Colonic mucosa (tissue), 4 donors: ENCODE data around the gene TSPAN9. TPM values are rescaled to one million over a fixed set of nuclear protein-coding genes. Genes with fewer than 3 reads are reported as not detected.

Source experiments
- DNase-seq: peaks from one replicate; pipeline ENCODE4 v3.0.0-alpha.2; 2020
- H3K27ac ChIP-seq: fragments of 200-600 bp; one replicate; pipeline ENCODE4 v1.8.0; 2021
- H3K27me3 ChIP-seq: fragments of 200-600 bp; one replicate; pipeline ENCODE4 v1.8.0; 2021
- H3K36me3 ChIP-seq: fragments of 200-600 bp; one replicate; pipeline ENCODE4 v1.8.0; 2021
- H3K4me1 ChIP-seq: fragments of 200-600 bp; one replicate; pipeline ENCODE4 v1.8.0; 2021; ENCODE audit warnings: mild to moderate bottlenecking
- H3K4me3 ChIP-seq: fragments of 200-600 bp; one replicate; pipeline ENCODE4 v1.8.0; 2021
- H3K9ac ChIP-seq, 2 donors: one replicate each; pipeline ENCODE4 v1.7.0; 2013; ENCODE audit warnings: control low read depth in 2 of 2, low read depth in 2 of 2, low read length in 2 of 2
- H3K9me3 ChIP-seq: fragments of 200-600 bp; one replicate; pipeline ENCODE4 v1.8.0; 2021
- CTCF ChIP-seq: fragments of 200-600 bp; IDR thresholded peaks from one replicate; pipeline ENCODE4 v1.8.0; 2022; ENCODE audit warnings: antibody characterized with exemption, mild to moderate bottlenecking
- intact Hi-C: fragments of 100-400 bp; cut with DNase I; formaldehyde crosslinking; loops from one replicate; pipeline ENCODE4 v1.14.1; 2022
- total RNA-seq, 2 donors: library from RNA; stranded (reverse); fragmentation: NEBNext Ultra II Directional in 1 of 2; extraction: Animal tissue kit (Norgen Biotek cat#: 25700) in 1 of 2; gene quantifications; one replicate each; pipeline ENCODE4 v1.2.1, GENCODE V29; 2021
- donor health status: healthy.
- donor health status: DM: no; HTN: no; CAD: no.
- donor health status: DM: no; HTN: no; CAD: no.

The TSPAN9 gene
- total RNA-seq, 2 donors from 2014 or later, result 4.7 to 9.9 TPM

GRCh38 chr12:3178671-3179313 lies 101.6 kb downstream of the TSPAN9 start:
- TF ChIP-seq CTCF, result no peak
- intact Hi-C loops, result no loop called here

GRCh38 chr12:3179731-3180130 lies 102.6 kb downstream of the TSPAN9 start:
- Histone ChIP-seq H3K4me1 (no peaks in the 10 kb centered on the region), H3K4me3 (no peak overlapping the region), H3K9me3 (no peaks in the 10 kb centered on the region), H3K9ac (no peak overlapping the region), H3K36me3 (no peaks in the 10 kb centered on the region), H3K27me3 (no peaks in the 10 kb centered on the region), H3K27ac (no peak overlapping the region)
- intact Hi-C loops, result no loop called here
- TF ChIP-seq CTCF, result no peak
- no peak for DNase-seq

More at GRCh38 chr12:3178671-3179313, 101.6 kb downstream of the TSPAN9 start:
- no peak for DNase-seq
- no peak overlapping the region for H3K4me3 ChIP-seq
- H3K9ac ChIP-seq, result no peak overlapping the region
- no peaks in the 10 kb centered on the region for H3K4me1 ChIP-seq
- H3K27me3 ChIP-seq, result no peaks in the 10 kb centered on the region
- no peaks in the 10 kb centered on the region for H3K36me3 ChIP-seq
- H3K9me3 ChIP-seq, result no peaks in the 10 kb centered on the region
- H3K27ac ChIP-seq, result no peak overlapping the region

- Histone ChIP-seq H3K27ac (no peak overlapping the region), H3K36me3 (no peaks in the 10 kb centered on the region), H3K4me1 (no peaks in the 10 kb centered on the region), H3K9me3 (no peaks in the 10 kb centered on the region), H3K27me3 (no peaks in the 10 kb centered on the region), H3K4me3 (no peak overlapping the region), H3K9ac (no peak overlapping the region)
- intact Hi-C loops, result no loop called here
- no peak for TF ChIP-seq CTCF
- DNase-seq, result no peak
These were observed 105.2 kb downstream of the TSPAN9 start for GRCh38 chr12:3182426-3182825.

- Histone ChIP-seq H3K9ac (no peak overlapping the region), H3K9me3 (no peaks in the 10 kb centered on the region), H3K4me3 (no peak overlapping the region), H3K27me3 (no peaks in the 10 kb centered on the region), H3K4me1 (no peaks in the 10 kb centered on the region), H3K27ac (no peak overlapping the region), H3K36me3 (no peaks in the 10 kb centered on the region)
- intact Hi-C loops, result no loop called here
- TF ChIP-seq CTCF, result no peak
- no peak for DNase-seq
These were observed 107.3 kb downstream of the TSPAN9 start for GRCh38 chr12:3184485-3184884.

GRCh38 chr12:3185260-3185870 lies 108.2 kb downstream of the TSPAN9 start:
- no peaks in the 10 kb centered on the region for H3K27me3 ChIP-seq
- intact Hi-C loops, result no loop called here
- H3K27ac ChIP-seq, result no peak overlapping the region
- H3K4me1 ChIP-seq, result no peaks in the 10 kb centered on the region
- no peaks in the 10 kb centered on the region for H3K9me3 ChIP-seq
- DNase-seq, result no peak
- TF ChIP-seq CTCF, result no peak
- no peak overlapping the region for H3K9ac ChIP-seq
- H3K36me3 ChIP-seq, result no peaks in the 10 kb centered on the region
- H3K4me3 ChIP-seq, result no peak overlapping the region
